ENCODE results near the gene PGAP3.
"Not testable (repeated sequence)": the region's sequence is repeated elsewhere in the genome, so short reads cannot be mapped to it uniquely, and the experiment has no call there.

Gene PGAP3

DNA sequence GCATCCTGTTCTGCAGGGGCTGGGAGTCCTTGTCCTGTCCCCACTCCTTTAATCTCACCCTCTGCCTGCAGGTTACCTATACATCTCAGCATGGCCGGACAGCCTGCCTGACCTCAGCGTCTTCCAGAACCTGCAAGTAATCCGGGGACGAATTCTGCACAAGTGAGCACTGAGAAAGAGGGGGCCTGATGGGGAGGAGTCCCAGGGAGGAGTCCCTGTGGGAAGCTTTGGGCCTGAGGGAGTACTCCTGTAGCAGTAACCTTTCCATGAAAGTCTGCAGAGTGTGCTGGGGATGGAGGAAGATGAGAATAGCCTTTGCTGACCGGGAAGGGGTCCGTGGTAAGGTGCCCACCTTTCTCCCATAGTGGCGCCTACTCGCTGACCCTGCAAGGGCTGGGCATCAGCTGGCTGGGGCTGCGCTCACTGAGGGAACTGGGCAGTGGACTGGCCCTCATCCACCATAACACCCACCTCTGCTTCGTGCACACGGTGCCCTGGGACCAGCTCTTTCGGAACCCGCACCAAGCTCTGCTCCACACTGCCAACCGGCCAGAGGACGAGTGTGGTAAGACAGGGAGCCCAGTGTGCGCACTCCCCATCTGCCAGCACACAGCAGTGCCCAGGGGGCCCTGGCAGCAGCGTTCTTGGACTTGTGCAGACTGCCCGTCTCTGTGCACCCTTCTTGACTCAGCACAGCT lies 27.7 kb upstream of the PGAP3 start:
- DNase-seq (ENCODE audit: low read depth) = no peak

DNA sequence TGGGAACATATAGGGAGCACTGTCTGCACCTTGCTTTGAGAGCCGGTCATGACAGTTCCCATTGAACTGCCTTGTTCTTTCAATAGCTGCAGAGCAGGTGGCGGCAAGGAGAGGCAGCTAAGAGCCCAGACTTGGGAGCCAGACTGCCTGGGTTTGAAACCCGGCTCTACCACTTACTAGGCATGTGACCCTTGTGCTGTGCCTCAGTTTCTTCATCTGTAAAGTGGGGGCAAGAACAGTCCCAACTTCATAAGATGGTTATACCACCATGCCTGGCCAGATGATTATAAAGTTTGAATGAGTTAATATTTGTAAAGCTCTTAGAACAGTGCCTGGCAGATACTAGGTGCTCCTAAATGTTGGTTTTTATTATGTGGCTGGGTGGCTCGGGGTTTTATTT lies 26.4 kb upstream of the PGAP3 start:
- DNase-seq (ENCODE audit: low read depth) = no peak

DNA sequence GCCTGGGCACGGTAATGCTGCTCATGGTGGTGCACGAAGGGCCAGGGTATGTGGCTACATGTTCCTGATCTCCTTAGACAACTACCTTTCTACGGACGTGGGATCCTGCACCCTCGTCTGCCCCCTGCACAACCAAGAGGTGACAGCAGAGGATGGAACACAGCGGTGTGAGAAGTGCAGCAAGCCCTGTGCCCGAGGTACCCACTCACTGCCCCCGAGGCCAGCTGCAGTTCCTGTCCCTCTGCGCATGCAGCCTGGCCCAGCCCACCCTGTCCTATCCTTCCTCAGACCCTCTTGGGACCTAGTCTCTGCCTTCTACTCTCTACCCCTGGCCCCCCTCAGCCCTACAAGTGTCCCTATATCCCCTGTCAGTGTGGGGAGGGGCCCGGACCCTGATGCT lies 24.0 kb upstream of the PGAP3 start:
- no peak for DNase-seq (ENCODE audit: low read depth)

DNA sequence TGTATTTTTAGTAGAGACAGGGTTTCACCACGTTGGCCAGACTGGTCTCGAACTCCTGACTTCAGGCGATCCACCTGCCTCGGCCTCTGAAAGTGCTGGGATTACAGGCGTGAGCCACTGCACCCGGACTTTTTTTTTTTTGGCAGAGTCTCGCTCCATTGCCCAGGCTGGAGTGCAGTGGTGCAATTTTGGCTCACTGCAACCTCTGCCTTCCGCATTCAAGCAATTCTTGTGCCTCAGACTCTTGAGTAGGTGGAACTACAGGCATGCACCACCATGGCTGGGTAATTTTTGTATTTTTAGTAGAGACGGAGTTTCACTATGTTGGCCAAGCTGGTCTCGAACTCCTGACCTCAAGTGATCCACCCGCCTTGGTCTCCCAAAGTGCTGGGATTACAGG lies 23.2 kb upstream of the PGAP3 start:
- not testable (repeated sequence) for DNase-seq (ENCODE audit: low read depth)

DNA sequence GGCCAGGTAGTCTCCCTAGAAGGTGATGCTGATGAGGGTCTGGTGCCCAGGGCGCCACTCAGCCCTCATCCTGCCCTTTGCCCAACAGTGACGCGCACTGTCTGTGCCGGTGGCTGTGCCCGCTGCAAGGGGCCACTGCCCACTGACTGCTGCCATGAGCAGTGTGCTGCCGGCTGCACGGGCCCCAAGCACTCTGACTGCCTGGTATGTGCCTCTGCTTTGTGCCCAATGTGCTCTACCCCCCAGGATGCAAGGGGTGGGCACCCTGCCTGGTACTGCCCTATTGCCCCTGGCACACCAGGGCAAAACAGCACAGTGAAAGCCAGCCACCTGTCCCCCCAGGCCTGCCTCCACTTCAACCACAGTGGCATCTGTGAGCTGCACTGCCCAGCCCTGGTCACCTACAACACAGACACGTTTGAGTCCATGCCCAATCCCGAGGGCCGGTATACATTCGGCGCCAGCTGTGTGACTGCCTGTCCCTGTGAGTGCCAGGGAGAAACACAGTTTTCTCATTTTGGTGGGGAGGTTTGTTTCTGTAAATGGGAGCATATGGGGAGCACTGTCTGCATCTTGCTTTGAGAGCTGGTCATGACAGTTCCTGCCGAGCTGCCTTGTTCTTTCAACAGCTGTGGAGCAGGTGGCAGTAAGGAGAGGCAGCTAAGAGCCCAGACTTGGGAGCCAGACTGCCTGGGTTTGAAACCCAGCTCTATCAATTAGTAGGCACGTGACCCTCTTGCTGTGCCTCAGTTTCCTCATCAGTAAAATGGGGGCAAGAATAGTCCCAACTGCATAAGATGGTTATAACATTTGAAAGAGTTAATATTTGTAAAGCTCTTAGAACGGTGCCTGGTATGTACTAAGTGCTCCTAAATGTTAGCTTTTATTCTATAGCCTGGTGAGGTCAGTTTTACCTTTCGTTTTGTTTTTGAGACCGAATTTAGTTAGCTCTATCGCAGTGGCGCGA lies 22.4 kb upstream of the PGAP3 start:
- DNase-seq (ENCODE audit: low read depth) = no peak

DNA sequence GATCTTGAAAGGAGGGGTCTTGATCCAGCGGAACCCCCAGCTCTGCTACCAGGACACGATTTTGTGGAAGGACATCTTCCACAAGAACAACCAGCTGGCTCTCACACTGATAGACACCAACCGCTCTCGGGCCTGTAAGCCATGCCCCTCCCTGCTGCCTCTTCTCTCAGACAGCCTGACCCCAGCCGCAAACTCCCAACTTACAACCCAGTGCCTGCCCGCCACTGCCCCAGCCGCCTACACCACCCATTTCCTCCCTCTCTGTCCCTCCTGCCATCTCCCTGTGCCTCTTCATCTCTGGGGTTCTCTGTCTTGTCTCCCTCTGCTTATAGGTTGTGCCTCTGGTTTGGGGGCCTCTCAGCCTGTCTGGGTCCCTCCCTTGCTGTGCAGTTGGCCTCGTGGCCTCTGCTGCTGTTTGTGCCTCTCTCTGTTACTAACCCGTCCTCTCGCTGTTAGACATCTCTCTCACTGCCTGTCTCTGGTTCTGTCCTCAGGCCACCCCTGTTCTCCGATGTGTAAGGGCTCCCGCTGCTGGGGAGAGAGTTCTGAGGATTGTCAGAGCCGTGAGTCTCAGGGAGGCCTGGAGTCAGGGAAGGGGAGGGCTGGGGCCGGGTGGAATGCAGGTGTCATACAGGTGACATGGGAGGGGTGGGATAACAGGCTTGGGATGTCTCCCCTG lies 21.6 kb upstream of the PGAP3 start:
- DNase-seq (ENCODE audit: low read depth) = no peak

DNA sequence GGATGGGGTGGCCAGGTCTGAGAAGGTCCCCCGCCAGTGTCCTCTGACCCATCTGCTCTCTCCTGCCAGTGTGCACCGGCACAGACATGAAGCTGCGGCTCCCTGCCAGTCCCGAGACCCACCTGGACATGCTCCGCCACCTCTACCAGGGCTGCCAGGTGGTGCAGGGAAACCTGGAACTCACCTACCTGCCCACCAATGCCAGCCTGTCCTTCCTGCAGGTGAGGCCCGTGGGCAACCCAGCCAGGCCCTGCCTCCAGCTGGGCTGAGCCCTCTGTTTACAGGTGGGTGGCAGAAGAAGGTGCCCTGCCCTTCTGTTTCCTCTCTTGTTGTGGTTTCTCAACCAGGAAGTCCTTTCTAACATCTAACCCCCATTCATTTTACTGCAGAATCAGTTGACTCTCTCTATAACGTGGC lies 19.1 kb upstream of the PGAP3 start:
- no peak for DNase-seq (ENCODE audit: low read depth)

DNA sequence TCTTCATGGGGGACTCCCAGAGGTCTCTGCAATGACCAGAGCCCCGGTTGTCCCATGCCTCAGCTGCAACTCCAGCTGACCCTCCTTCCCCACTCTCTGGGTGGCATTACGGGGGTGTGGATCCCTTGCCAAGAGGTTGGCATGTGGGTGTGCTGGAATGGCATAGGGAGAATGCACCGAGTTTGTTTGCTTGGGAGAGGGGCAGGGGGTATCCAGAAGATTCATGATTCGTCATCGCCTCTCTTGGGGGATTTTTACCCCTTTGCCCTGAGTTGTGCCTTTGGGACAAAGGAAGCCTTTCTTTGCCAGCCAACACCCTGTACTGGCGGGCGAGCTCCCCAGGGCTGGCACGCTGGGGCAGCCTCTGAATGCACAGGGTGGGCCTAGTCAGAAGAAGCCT lies 18.5 kb upstream of the PGAP3 start:
- DNase-seq (ENCODE audit: low read depth) = no peak

DNA sequence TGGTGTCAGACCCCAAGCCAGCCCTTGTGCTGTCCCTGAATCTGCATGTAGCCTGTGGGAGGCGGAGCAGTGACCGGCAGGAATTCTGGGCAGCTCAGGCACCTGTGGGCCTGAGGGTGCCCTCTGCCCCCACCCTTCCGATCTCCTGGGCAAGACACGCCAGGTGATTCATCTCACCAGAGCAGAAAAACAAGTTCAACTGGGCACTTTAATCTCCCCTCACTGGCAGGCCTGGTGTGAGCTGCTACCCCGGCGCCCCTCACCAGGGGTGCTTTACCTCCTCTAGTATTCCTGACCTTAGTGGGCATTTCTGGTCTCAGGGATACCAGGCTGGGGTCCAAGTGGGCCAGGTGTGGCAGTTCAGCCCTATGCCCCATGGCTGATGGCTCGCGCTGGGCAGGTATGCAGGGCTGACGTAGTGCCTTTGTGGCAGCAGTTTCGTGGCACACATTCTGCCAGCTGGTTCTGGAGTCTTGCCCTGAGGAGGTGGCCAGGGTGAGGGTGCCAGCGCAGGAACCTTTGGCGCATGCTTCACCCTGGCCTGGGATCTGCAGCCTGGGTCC lies 18.0 kb upstream of the PGAP3 start:
- DNase-seq (ENCODE audit: low read depth) = no peak

DNA sequence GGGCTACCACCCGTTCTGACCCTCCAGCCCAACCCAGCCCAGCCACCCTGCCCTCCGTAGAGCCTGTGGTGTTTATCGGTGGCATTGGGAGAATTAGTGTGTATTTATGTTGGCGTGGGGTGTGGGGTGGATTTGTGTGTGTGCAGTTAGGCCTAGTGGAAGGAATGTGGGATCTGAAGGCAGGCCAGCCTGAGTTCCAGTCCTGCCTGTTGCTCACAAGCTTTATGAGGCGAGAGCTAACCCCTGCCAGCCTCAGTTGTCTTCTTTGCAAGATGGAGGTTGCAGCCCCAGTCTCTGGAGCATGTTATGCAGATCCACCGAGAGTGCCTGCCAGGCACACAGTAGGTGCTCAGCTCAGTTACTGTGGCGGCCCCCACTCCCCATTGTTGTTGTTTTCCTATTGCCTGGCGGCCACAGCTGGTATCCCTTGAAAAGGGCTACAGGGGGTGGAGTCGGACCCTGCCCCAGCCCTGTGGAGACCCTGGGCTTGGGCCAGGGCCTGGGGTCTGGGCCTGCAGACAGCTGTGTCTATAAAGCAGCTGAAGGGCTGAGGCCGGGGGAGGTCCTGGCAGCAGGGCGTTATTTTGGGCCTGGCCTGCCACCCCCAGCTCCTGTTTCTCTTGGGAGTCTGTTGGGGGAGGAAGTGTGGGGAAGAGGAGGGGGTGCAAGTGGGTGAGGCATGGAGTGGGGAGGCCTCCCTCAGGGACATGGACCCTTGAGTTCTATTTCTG lies 17.1 kb upstream of the PGAP3 start:
- no peak for DNase-seq (ENCODE audit: low read depth)

DNA sequence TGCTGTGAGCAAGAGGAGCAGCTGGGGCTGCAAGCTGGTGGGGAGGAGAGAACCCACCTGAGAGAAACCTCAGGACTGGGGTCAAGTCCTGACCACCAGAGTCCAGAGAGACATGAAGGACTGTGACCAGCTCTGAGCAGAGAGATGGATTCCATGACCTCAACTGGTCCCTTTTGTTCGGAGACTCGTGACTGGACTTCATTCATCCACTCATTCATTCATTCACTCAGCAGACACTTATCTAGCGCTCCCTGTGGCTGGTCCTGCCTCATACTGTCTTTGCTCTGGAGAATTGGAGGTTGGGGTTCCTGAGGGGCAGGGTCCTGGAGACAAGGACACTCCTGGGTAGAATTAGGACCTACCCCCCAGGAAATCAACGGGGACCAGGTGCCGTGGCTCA lies 16.1 kb upstream of the PGAP3 start:
- no peak for DNase-seq (ENCODE audit: low read depth)

DNA sequence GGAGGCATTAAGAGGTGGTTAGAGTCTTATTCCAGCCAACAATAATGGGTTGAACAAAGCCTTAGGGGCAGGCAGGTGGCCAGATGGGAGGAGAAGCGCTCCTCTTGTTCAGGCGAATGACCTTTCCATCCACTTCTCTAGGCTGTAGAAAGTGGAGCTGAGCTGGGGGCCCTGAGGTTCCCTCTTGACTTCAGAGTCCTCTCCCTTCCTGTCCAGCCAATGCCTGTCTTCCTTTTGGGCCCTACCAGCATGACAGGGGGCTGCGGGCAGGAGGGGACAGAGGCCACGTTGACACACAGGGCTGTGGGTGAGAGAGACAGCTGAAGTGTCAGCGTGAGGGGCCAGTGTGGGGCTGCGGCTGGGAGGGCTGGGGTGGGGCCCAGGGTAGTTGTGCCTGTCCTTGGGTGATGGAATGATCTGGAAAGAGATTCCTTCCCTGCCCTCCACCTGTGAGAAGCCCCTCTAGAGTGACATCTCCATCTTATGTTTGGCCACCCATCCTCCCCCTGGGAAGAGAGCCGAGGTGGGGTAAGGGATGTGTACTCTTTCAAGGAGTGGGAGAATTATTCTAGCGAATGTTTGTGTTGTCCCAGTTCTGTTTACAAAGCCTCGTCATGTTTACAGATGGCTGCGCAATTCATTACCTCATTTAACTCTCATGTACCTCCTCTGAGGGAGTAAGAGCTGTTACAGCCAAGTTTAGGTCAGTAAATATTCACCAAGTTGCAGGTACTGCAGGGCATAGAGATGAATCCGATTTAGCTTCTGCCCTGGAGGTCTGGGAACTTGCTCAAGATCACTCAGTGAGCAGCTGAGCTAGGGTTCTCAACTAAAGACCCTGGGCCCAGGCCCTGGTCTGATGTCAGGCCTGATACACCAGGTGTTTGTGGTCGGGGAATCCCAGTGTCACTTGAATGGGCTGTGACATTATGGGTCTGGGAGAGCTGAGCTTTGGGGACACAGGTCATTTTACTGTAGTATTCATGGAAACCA lies 15.3 kb upstream of the PGAP3 start:
- DNase-seq (ENCODE audit: low read depth) = no peak

DNA sequence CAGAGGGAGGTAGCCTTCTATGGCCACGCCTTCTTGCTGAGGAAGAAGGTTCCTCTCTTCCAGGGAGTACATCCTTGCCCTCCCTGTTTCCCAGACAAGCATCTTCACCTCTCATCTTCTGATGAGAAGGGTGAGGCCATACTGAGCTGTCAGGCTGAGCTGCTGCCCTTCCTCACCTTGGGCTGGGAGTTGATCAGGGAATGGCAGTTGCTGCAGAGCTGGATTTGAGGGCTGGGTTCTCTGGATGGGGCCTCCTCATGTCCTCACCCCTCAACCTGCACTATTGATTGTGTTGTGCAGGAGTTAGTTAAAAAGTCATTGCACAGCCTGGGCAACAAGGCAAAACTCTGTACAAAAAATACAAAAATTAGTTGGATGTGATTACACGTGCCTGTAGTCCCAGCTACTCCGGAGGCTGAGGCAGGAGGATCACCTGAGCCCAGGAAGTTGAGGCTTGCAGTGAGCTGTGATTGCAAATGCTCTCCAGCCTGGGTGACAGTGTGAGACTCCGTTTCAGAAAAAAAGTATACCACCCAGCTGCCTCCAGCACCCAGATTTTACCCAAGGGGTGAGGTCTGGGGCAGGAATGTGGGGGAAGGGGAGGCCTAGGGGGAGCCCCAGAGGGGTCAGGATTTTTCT lies 14.0 kb upstream of the PGAP3 start:
- DNase-seq (ENCODE audit: low read depth) = no peak

DNA sequence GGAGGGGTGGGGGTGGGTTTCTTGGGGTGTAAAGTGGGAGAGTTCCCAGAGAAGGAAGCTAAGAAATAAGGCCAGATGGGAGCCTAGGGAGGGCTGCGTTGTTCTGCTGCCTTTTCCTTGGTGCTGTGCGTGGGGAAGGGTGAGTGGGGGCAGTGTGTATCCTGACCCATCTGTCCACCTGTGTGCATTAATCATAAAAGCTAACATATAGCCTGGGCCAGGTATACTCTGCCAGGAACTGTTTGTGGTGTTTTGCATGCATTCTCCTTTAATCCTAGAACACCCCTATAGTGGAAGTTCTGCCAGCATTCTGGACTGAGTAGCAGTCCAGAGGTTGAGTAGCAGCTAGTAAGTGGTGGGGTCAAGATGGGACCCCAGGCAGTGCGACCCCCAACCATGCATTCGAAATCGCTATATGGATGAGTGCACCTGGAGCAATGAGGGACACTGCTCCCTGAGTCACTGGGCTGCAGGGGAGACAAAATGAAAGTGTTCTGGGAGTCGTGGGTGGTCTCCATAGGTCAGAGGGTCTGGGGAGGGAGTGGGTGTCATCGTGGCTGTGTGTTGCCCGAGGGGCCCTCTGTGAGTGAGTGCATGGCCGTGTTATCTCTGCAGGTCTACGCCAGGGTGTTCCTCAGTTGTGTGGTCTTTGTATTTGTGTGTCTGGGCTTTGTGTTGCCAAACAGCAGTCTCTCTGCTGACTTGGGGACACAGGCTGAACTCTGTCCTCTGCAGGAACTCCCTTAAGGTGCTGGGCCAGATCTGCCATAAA lies 13.3 kb upstream of the PGAP3 start:
- DNase-seq (ENCODE audit: low read depth) = no peak

DNA sequence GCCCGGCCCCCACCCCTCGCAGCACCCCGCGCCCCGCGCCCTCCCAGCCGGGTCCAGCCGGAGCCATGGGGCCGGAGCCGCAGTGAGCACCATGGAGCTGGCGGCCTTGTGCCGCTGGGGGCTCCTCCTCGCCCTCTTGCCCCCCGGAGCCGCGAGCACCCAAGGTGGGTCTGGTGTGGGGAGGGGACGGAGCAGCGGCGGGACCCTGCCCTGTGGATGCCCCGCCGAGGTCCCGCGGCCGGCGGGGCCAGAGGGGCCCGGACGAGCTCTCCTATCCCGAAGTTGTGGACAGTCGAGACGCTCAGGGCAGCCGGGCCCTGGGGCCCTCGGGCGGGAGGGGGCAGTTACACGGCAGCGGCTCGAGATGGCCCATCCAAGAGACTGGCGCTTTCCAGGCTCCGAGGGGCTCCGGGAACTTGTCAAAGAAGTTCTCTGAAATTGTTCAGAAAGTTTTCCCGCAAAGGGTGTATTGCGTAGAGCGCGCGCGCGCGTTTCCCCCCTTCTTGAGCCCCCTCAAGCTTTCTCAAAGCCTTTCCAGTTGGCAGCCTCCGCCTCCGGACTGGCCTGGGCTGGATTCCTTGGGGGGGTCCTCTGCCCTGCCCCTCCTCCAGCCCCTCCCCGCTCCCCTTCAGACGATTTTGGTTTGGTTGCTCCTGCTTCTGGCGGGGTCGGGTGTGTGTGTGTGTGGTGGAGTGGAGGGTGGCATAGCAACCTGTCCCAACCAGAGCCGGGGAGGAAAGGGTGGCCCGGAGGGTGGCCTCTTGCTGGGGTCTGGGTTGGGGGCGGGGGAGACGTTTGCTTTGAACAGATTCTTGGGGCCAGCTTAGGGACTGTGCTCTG lies 12.5 kb upstream of the PGAP3 start:
- DNase-seq (ENCODE audit: low read depth) = no peak

DNA sequence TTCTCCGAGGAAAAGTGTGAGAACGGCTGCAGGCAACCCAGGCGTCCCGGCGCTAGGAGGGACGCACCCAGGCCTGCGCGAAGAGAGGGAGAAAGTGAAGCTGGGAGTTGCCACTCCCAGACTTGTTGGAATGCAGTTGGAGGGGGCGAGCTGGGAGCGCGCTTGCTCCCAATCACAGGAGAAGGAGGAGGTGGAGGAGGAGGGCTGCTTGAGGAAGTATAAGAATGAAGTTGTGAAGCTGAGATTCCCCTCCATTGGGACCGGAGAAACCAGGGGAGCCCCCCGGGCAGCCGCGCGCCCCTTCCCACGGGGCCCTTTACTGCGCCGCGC lies 11.9 kb upstream of the PGAP3 start, which contains the start of gene ERBB2:
Gene ERBB2 (plus strand): TSS at position 247 of the 330 bp plus-strand sequence. CDS start 175 bp downstream, outside the sequence.
- DNase-seq (ENCODE audit: low read depth) = no peak

DNA sequence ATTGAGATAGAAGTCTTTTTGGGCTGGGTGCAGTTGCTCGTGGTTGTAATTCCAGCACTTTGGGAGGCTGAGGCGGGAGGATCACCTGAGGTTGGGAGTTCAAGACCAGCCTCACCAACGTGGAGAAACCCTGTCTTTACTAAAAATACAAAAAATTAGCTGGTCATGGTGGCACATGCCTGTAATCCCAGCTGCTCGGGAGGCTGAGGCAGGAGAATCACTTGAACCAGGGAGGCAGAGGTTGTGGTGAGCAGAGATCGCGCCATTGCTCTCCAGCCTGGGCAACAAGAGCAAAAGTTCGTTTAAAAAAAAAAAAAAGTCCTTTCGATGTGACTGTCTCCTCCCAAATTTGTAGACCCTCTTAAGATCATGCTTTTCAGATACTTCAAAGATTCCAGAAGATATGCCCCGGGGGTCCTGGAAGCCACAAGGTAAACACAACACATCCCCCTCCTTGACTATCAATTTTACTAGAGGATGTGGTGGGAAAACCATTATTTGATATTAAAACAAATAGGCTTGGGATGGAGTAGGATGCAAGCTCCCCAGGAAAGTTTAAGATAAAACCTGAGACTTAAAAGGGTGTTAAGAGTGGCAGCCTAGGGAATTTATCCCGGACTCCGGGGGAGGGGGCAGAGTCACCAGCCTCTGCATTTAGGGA lies 11.4 kb upstream of the PGAP3 start:
- not testable (repeated sequence) for DNase-seq (ENCODE audit: low read depth)

DNA sequence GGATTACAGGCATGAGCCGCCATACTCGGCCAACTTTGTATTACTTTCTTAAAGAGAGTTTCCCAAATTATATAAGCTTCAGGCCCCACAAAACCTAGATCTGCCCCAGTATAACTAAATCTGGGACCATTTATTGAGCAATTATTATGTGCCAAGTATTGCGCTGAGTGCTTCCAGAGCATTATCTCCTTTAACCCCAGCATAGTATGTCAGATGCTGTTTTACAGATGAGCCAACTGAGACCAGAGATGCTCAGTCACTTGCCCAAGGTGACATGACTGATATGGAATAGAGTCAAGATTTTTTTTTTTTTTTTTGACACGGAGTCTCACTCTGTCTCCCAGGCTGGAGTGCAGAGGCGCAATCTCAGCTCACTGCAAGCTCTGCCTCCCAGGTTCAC lies 10.1 kb upstream of the PGAP3 start:
- no peak for DNase-seq (ENCODE audit: low read depth)

Data from stimulated activated CD8-positive, alpha-beta memory T cell treated with anti-CD3 and anti-CD28 coated beads, Interleukin-15, amount 100 ng/mL, for 1 hour (primary cell).